ENCODE measurements around the gene LRRFIP1. TPM values are rescaled to one million over a fixed set of nuclear protein-coding genes. Genes with fewer than 3 reads are reported as not detected.
A peak's percentile ranks its signal among the peaks of the same experiment; 100 is the strongest.
"Not testable (repeated sequence)": the region's sequence is repeated elsewhere in the genome, so short reads cannot be mapped to it uniquely, and the experiment has no call there.

LRRFIP1 gene
- total and polyA plus RNA-seq, 8 donors: 18.4 to 55.0 (median 31.7) TPM

- Histone ChIP-seq H3K36me3 (peaks cover 0 to 15% (median 6%) of the 10 kb centered on the region in 3 donors), H3K27ac (no peak overlapping the region), H3K4me3 (no peak overlapping the region), H3K9me3 (no peaks in the 10 kb centered on the region), H3K4me1 (peaks cover 0 to 2% (median 0%) of the 10 kb centered on the region in 3 donors), H3K27me3 (no peaks in the 10 kb centered on the region)
- FAIRE-seq (no peak), ATAC-seq (no peak), DNase-seq (no peak)
- intact Hi-C loops (cut with DNase I): loop anchor here in 1 of 3 donors (10.0 kb wide), 1 partner anchor 174 kb away; no protein-coding TSS in a partner anchor
- no peak for TF ChIP-seq CTCF (IDR thresholded peaks at IDR 0.05)
- 93 to 96% methylated on average over 11 of the region's 11 CpGs for WGBS, 2 donors
These were observed 121.6 kb downstream of the LRRFIP1 start for GRCh38 chr2:237749002-237749401.

- H3K36me3 ChIP-seq: peaks cover 4 to 24% (median 8%) of the 10 kb centered on the region in 3 donors
- TF ChIP-seq CTCF (IDR thresholded peaks at IDR 0.05): no peak
- intact Hi-C loops (cut with DNase I): loop anchor here in 1 of 3 donors (10.0 kb wide), 1 partner anchor 175 kb away; no protein-coding TSS in a partner anchor
- H3K27me3 ChIP-seq: no peaks in the 10 kb centered on the region
- H3K27ac ChIP-seq: no peak overlapping the region
- no peaks in the 10 kb centered on the region for H3K4me1 ChIP-seq
- 81 to 91% methylated on average over 2 of the region's 2 CpGs for WGBS, 2 donors
- H3K4me3 ChIP-seq: no peak overlapping the region
- ATAC-seq (no peak), FAIRE-seq (no peak), DNase-seq (no peak)
- no peaks in the 10 kb centered on the region for H3K9me3 ChIP-seq
These were observed 122.6 kb downstream of the LRRFIP1 start for GRCh38 chr2:237749961-237750360.

GRCh38 chr2:237750441-237750840 is 123.1 kb downstream of the LRRFIP1 start:
- WGBS, 2 donors: 95 to 96% methylated on average over 15 of the region's 15 CpGs
- FAIRE-seq; H3K4me3 ChIP-seq; H3K4me1 ChIP-seq; H3K27ac ChIP-seq; DNase-seq; H3K27me3 ChIP-seq; H3K9me3 ChIP-seq; intact Hi-C loops (cut with DNase I); ATAC-seq: not testable (repeated sequence)
- H3K36me3 ChIP-seq: peaks cover 4 to 29% (median 9%) of the 10 kb centered on the region in 3 donors

GRCh38 chr2:237752761-237753165 is 125.4 kb downstream of the LRRFIP1 start:
- DNase-seq (no peak), FAIRE-seq (no peak), ATAC-seq (peak in 1 of 4 donors; percentile 23)
- 78% methylated on average over 5 of the region's 5 CpGs for WGBS, 2 donors
- Histone ChIP-seq H3K27ac (no peak overlapping the region), H3K9me3 (no peaks in the 10 kb centered on the region), H3K4me3 (no peak overlapping the region), H3K27me3 (no peaks in the 10 kb centered on the region), H3K4me1 (no peaks in the 10 kb centered on the region), H3K36me3 (peaks cover 4 to 51% (median 17%) of the 10 kb centered on the region in 3 donors)
- intact Hi-C loops (cut with DNase I): no loop called here
- TF ChIP-seq CTCF (IDR thresholded peaks at IDR 0.05): no peak

GRCh38 chr2:237754182-237754581 is 126.8 kb downstream of the LRRFIP1 start:
- Histone ChIP-seq H3K4me1 (no peaks in the 10 kb centered on the region), H3K36me3 (peaks cover 8 to 49% (median 17%) of the 10 kb centered on the region in 3 donors), H3K27ac (no peak overlapping the region), H3K9me3 (no peaks in the 10 kb centered on the region), H3K4me3 (no peak overlapping the region), H3K27me3 (no peaks in the 10 kb centered on the region)
- WGBS, 2 donors: 83 to 85% methylated on average over 3 of the region's 3 CpGs
- no peak for FAIRE-seq
- no peak for DNase-seq
- no peak for TF ChIP-seq CTCF (IDR thresholded peaks at IDR 0.05)
- intact Hi-C loops (cut with DNase I): no loop called here
- no peak for ATAC-seq

Measured in pancreas (tissue), 10 donors.